HG02759 (cell line): ENCODE results near the gene CREG2.
"Not testable (repeated sequence)": the region's sequence is repeated elsewhere in the genome, so short reads cannot be mapped to it uniquely, and the experiment has no call there.

Source experiments
- ATAC-seq: cut with Tn5 transposase; IDR thresholded peaks from one replicate; pipeline ENCODE4 v1.9.1; 2021; ENCODE audit warnings: mild to moderate bottlenecking, moderate library complexity; ENCODE audit not compliant: unreplicated experiment

The CREG2 gene

GRCh38 chr2:101348883-101349282 is 38.4 kb downstream of the CREG2 start:
- no peak for ATAC-seq

- ATAC-seq: no peak
Observed at GRCh38 chr2:101346909-101347308, 40.4 kb downstream of the CREG2 start.

DNA sequence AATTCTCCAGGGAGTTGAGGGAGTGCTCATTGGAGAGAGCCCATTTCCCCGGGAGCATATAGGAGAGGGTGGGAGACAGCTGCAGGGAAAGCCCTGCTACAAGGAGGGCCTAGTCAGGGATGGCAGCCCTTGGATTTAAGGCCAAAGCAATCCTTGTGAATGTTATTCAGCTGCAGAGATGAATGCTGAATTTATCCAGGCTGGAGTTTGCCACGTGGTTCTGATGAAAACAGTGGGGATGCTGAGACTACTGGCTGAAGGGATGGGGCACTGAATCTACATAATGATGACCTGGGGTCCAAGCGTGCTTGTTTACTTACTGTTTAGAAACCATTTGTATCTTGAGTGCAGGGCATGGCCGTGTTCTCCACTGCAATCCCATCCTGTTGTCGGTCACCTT is 43.2 kb downstream of the CREG2 start:
- no peak for ATAC-seq

DNA sequence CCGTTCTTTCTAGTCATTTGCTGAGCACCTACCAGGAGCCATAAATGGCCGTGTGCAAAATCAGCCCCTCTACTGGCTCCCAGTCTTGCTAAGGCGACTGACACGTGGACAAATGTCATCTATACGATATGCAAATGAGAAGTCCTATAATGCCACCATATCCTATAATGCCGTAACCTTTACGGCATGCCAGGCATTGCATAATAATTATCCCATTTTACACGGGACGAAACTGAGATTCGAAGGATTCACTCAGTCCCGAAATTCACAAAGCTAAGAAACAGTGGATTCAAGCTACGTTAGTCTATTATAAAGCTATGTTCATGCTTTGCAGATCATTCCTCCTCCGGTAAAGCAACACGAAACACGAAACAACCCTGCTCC is 44.7 kb downstream of the CREG2 start:
- ATAC-seq: no peak

GRCh38 chr2:101341901-101342624 is 45.2 kb downstream of the CREG2 start:
- ATAC-seq: no peak

DNA sequence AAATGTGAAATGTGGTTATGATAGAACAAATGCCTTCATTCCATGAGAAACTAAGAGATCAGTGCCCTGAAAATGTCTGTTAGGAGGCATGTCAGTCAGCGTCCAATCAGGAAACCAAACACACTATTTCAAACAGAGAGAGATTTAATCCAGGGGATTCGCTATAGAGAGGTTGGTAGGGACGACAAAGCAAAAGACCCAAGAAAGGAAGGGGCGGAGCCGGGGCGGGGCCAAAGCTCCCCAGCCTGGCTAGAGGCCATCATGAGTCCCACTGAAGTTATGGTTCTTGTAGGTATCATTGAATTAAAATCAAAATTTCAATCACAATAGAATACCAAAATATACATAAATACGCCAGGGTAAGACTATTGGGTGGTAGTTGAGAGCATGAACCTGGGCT is 45.9 kb downstream of the CREG2 start:
- ATAC-seq: no peak

DNA sequence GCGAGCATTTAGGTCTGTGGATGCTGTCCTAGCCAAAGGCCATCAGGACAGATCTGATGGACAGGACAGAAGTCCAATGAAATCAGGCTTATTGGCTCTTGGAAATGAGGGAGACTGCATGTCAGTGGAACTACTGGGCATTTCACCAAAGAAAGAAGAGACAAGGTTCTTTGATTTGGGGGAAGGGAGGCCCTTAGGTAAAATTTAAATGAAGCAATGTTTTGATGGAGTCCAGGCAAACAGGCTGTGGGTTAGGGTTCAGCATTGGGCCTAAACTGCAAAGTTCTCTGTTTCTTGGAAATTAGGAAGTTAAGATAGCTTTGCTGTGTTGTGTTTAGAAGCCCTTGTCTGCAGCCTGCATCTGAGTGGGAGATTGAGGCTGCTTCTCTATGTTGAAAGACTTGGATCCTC is 47.2 kb downstream of the CREG2 start:
- ATAC-seq: no peak

DNA sequence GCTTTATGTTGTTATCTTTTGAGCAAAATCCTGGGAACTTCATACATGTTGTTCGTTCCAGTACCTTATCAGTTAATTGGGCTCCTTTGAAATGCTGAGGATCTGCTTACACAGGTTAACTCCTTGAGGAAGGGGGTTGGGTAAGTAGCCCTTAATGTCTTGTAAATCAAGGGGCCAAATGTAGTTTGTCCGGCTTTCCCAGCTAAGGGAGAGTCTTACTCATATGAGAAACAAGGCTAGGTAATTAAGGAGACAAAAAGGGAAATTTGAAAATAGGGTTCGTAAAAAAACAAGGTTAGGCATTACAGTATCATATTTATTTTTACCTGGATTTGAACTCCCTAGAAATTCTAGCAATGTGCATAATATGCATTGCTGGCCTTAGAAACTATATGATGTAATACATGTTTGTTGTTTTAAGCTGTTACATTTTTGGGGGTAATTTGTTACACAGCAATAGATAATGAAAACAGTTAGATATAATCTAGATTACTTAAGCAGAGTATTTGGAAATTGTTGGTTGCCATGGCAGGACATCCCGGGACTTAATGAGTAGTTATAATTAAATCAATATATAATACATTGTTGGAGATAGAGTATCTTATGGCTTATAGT is 47.9 kb downstream of the CREG2 start:
- no peak for ATAC-seq

GRCh38 chr2:101337877-101338276 is 49.4 kb downstream of the CREG2 start:
- ATAC-seq: no peak

GRCh38 chr2:101332885-101333766 is 54.2 kb downstream of the CREG2 start:
- no peak for ATAC-seq

DNA sequence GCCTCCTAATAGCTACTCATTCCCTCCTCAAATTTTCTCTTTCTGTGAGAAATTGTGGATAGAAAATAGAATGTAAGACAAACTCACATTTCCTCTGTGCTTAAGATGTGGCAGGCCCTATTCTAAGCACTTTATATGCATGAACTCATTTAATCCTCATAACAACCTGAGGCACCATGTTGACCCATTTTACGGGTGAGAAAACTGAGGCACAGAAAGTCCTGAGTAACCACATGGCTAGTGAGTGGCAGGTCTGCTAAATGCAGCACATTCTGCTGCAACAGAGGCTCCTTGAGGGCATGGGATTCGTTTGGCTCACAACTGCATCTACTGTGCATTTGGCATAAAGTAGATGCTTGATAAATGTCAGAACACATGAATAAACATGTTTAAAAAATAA is 56.1 kb downstream of the CREG2 start:
- ATAC-seq: no peak

DNA sequence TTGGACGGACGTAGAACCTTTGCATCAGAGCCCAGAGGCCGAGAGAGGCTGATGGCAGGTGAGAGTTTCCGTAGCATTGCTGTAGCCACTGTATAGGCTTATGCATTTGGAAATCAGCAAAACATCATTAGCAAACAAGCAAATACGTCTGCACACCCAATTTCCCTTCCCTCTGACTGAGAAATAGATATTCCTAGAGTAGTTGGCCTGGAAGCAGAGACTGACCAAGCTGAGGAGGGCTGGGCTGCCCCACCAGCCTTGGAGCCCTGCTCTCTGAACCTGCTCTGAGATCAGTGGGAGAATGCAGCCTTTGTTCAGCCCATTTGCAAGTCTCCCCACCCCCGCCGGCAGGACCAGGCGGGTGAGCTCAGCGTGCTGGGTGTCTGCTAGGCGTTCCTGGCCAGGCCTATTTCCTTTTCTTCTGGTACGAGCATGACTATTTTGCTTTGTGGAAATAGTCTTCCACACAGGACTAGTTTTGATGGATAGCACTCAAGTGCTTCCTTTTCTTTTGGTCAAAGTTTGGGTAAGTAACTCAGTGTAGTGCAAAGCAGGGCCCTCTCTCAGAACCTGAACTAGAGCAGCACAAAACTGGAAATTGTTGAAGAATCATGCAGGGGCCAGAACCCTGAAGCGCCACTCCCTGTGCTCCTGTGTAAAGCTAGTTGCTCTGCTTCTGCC is 56.9 kb downstream of the CREG2 start:
- ATAC-seq: no peak

GRCh38 chr2:101329026-101329425 is 58.3 kb downstream of the CREG2 start:
- ATAC-seq: no peak

DNA sequence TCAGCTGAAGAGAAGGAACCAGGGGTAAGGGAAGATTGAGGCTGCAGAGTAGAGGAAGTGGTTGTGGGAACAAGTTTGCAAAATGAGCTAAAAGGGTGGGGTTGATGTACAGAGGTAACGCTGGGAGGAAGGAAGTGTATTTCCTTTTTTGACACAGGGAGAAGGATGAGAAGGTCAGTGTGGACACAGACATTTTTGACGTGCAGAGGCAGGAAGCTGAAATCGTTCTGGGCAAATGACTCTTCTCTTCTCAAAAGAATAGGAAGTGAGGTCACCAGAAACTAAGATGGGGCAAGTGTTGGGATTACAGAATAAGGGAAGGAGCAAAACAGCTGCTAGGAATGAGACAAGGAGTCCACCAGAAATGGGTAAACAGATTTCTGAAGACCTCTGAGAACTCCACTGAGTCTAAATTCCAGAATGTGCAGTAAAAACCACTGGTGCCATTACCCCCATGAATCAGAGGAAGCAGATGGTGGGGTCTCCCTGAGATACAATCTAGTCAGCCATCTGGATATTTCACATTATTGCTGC is 58.8 kb downstream of the CREG2 start:
- no peak for ATAC-seq

DNA sequence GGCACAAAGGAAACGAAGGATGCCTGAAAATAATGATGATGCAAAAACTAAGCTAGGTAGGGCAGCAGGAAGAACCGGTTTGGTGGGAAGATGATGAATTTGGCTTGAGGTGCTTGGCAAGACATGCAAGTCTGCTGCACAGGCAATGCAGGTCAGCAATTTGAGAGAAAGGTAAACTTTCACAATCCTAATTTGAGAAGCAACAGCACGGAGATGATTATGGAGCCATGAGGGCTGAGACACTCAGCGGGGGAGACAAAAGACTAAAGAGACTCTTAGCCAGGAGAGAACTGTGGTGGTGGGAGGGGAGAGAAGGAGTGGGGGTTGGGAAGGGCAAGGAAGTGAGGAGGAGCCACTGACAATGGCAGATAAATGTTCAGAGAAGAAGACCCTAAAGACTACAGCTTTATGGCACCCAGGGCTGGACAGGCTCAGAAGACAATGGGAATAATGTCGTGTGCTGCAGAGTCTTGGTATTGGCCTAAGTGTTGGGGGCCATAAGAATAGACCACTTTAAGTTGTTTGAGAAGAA is 59.4 kb downstream of the CREG2 start:
- no peak for ATAC-seq

DNA sequence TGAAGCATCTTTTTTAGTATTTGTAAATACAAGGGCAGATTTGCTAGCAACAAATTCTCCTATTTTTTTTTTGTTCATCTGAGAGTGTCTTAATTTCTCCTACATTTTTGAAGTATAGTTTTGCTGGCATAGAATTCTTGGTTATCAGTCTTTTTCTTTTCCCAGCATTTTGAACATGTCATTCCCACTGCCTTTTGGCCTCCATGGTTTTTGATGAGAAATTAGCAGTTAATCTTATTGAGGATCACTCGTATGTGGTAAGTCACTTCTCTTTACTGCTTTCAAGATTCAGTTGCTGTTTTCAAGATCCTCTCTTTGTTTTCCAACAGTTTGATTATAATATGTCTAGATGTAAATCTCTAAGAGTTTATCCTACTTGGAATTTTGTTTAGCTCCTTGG is 61.9 kb downstream of the CREG2 start:
- no peak for ATAC-seq

DNA sequence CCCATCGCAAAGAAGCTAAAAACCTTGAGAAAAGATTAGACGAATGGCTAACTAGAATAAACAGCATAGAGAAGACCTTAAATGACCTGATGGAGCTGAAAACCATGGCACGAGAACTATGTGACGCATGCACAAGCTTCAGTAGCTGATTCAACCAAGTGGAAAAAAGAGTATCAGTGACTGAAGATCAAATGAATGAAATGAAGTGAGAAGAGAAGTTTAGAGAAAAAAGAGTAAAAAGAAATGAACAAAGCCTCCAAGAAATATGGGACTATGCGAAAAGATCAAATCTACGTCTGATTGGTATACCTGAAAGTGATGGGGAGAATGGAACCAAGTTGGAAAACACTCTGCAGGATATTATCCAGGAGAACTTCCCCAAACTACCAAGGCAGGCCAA is 70.7 kb downstream of the CREG2 start:
- not testable (repeated sequence) for ATAC-seq

- no peak for ATAC-seq
Observed at GRCh38 chr2:101311696-101312017, 75.6 kb downstream of the CREG2 start.

GRCh38 chr2:101310834-101311695 is 76.2 kb downstream of the CREG2 start:
- no peak for ATAC-seq
